HG03520 (cell line): Measurements from ENCODE around the gene SPRTN.

Source experiments
- ATAC-seq: cut with Tn5 transposase; IDR thresholded peaks from one replicate; pipeline ENCODE4 v1.9.1; 2021; ENCODE audit warnings: mild to moderate bottlenecking, moderate library complexity; ENCODE audit not compliant: unreplicated experiment

SPRTN gene, protein sequence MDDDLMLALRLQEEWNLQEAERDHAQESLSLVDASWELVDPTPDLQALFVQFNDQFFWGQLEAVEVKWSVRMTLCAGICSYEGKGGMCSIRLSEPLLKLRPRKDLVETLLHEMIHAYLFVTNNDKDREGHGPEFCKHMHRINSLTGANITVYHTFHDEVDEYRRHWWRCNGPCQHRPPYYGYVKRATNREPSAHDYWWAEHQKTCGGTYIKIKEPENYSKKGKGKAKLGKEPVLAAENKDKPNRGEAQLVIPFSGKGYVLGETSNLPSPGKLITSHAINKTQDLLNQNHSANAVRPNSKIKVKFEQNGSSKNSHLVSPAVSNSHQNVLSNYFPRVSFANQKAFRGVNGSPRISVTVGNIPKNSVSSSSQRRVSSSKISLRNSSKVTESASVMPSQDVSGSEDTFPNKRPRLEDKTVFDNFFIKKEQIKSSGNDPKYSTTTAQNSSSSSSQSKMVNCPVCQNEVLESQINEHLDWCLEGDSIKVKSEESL

DNA sequence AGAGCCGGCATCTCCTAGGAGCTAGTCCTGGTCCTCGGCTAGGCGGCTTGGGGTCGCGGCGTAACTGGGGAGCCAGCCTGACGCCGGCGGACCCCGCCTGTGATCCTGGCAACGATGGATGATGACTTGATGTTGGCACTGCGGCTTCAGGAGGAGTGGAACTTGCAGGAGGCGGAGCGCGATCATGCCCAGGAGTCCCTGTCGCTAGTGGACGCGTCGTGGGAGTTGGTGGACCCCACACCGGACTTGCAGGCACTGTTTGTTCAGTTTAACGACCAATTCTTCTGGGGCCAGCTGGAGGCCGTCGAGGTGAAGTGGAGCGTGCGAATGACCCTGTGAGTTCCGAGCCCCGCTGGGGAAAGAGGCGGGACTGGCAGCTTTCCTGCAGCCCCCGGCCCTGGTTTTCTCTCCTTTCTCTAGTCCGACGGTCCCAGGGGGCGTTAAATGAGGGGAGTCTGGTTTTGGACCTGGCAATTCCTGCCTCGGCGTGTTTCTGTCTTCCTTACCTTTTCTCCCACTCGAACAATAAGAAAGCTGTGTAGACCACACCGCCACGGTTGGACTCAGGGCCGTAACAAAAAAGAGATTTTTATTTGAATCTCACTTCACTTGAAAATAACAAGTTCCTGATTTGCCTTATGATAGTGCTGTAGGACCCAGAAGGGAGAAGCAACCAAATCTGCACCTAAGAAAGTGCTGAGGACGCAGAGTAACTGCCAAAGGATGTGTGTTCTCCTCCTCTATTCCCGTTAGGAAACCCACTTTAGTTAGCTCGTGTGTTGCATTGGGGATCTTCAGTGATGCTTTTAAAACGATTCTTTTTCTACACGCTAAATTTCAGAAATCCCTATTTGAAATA lies at the start of gene SPRTN:
Gene SPRTN, plus strand, starts transcription at position 24 of the 859 bp plus-strand sequence. Its CDS starts 91 bp downstream, at position 115.
- peak; percentile 0 for ATAC-seq

- no peak for ATAC-seq
Observed at GRCh38 chr1:231295938-231296337, 42.2 kb upstream of the SPRTN start.

- no peak for ATAC-seq
Observed at GRCh38 chr1:231301990-231302389, 36.1 kb upstream of the SPRTN start.

- ATAC-seq: no peak
Observed at GRCh38 chr1:231310391-231310934, 27.6 kb upstream of the SPRTN start.

DNA sequence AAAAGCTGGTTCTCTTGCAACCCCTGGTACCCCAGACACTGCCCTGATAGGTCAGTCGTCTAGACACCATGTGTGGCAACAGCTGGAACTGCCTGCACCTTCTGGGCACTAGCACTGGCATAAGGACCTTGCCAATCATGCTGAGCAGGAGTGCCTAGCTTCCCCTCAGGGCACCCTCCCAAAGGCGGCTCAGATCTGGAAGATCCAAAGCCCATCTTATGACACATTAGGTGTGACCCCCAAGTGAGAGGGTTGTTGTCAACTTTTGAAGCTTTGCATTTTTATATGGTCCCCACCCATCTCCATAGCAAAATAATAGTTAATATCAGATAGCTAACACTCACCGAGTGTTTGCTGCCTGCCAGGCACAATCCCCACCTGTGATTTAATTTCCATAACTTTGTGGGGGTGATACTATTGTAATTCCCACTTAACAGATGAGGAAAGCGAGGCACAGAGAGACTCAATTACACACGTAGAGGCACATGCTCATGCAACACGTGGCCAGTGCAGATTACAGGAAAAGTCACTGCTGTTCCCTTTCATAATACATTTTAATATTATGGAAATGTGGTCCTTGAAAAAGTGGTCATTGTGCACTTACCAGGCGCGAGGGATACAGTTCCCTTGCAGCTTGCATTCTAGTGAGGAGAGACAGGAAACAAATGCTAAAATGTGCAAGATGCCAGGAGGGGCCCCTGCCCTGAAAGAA lies 26.2 kb upstream of the SPRTN start:
- no peak for ATAC-seq

DNA sequence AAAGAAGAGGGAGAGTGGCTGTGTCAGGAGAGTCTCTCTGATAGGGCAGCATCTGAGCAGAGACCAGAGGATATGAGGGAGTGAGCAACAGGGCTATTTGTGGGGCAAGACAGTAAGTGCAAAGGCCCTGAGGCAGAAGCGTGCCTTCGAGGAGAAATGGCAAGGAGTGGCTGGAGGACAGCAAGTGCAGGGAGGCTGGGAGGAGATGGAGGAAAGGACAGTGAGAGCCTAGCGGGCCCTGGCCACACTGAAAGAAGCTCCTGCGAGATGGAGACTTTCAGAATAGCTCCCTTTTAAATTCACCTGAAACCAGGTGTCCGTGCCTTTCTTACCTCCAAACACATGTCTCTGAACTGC lies 25.7 kb upstream of the SPRTN start:
- ATAC-seq: no peak

DNA sequence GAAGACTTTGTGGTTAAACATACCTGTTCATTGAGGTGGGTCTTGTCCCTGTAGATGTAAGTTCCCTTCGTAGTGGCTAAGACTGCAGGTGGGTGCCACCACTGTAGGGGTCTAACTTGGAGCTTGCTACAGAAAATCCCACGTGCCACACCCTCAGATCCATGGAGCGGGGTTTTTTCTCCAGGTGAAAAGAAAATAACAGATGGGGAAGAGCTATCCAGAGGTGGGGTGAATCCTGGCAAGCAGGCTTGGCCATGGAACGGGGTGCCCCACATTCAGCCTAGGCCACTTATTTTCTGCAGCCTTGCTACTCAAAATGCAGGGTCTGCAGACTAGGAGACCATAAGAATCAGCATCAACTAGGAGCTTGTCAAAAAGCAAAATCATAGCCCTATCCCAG lies 24.4 kb upstream of the SPRTN start:
- ATAC-seq: no peak

DNA sequence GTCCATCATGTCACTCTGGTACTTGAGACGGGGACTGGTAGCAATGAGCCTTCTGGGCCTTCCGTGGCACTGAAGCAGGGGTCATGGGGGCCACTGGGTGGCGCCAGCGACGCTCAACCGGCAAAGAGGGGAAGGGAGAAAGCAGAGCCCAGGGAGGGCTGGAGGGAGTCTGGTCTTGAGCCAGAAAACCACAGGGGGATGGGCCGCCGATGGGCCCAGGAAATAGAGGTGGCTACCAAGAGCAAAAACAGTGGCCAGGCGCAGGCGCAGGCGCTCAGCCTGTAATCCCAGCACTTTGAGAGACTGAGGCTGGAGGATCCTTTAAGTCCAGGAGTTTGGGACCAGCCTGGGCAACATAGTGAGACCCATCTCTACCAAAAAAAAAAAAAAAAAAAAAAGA lies 22.2 kb upstream of the SPRTN start:
- ATAC-seq: peak; percentile 75

GRCh38 chr1:231317306-231318014 lies 20.6 kb upstream of the SPRTN start:
- no peak for ATAC-seq

GRCh38 chr1:231318015-231318355 lies 20.1 kb upstream of the SPRTN start:
- ATAC-seq: no peak

GRCh38 chr1:231318568-231318967 lies 19.5 kb upstream of the SPRTN start:
- ATAC-seq: no peak

GRCh38 chr1:231319080-231319479 lies 19.0 kb upstream of the SPRTN start:
- no peak for ATAC-seq

DNA sequence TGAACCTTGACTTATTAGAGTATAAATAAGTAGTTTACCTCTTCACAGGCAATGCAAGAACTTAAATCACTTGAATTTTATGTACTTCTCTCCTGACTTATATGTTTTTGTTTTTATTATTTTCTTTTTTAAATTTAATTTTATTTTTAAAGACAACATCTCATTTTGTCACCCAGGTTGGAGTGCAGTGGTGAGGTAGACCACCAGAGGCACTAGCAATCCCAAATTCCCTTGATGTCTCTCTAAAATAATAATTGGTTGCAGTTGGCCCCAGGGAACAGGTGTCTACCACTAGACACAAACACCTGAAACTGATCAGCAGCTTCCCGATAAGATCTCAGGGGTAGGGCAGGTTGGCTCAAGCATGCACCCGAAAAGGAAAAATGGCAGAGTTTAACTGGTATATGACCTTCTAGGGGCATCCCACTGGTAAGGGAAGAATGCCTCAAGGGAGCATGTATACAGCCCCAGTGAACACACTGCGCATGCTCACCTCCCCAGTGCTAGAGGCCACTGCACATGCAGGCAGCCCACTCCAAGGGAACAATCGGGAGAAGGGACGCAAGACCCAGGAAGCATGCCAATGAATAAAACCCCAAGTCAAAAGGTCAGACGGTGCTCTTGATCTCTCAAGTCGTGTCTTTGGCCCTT lies 15.1 kb upstream of the SPRTN start:
- no peak for ATAC-seq

- ATAC-seq: no peak
Observed at GRCh38 chr1:231324660-231325059, 13.4 kb upstream of the SPRTN start.

DNA sequence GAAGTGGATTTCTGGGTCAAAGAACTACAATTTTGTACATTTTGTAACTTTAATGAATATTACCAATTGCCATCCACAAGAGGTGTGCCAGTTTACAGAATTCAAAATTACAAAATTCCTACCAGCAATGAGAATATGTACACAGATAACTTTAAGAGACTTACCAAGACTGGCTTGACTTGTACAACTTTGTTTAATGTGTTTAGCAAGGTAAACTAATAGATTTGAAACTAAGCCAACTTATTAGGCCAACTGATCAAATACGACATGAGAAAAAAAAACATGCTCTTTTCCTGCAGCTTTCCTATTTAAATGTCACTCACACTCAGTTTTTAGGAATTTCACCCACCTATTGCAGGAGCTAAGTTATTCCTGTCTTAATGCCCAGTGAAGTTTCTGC lies 11.8 kb upstream of the SPRTN start:
- ATAC-seq: no peak

DNA sequence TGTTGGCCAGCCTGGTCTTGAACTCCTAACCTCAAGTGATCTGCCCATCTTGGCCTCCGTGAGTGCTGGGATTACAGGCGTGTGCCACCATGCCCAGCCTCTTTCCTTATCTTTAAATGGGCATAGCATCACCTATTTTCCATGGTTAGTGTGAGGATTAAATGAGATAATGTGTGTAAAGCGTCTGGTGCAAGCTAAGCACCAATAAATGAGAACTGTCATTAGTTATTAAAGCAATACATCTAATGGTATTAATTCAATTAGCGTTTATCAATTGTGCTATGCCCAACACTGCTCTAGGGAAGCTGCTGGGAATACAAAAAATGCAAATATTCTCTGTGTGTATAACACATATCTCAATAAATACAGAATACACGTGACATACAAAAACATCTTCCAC lies 10.5 kb upstream of the SPRTN start:
- no peak for ATAC-seq

GRCh38 chr1:231329483-231329882 lies 8.6 kb upstream of the SPRTN start:
- ATAC-seq: no peak

DNA sequence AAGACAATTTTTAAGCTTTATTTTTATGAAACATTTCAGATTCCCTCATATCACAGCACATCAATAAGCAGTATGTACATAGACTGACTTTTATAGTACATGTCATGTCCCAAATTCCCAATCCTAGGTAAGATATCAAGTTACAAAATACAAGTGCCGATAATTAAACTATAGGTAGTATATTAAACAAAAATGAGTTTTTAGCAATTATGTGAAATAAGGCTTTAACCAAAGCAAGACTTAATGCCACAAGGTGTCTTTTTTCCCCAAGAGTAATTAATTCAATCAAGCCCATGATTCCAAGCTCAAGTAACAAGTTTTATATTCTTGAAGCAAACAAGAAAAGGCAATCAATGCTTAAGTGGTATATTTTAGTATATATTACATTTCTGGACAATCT lies 5.3 kb upstream of the SPRTN start:
- no peak for ATAC-seq

DNA sequence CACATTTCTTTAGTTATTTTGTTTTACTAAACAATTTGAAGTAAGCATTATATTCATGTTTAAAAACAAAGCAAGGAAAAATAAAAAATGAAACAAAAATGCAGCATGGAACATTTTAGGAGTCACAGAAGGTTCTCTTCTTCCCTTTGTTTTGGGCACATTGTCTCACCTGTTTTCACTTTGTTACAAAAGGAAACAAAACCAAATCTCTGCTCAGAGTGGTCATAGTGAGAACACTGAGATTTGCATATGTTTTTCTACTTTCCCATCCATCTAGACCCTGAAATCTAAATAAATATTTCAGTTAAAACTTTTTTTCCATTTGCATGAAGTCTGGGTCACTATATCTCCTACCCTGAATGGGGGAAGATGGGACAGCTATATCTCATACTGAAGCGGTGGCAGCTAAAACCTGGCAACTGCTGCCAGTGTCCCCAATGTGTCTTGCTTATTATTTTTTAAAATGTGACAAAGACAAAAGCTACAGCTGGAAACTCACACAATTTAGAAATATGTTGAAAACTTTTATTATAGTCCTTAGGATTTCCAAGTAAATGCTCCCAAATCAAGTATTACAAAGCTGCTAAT lies 3.9 kb upstream of the SPRTN start:
- no peak for ATAC-seq

DNA sequence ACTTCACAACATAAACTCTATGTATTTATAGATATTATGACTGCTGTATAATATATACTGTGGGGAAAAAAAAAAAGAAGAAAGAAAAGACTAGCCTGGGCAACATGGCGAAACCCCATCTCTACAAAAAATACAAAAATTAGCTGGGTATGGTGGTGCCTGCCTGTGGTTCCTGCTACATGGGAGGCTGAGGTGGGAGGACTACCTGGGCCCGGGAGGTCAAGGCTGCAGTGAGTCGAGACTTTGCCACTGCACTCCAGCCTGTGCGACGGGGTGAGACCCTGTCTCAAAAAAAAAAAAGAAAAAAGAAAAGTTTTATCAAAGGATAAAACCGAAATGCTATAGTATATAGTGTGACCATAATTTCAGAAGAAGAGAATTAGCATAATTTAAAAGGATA lies 3.1 kb upstream of the SPRTN start:
- no peak for ATAC-seq
